Lung (tissue), 12 donors: ENCODE results near the gene PDE6D. TPM values are rescaled to one million over a fixed set of nuclear protein-coding genes. Genes with fewer than 3 reads are reported as not detected.

Experiments
- ATAC-seq: fragments of 200-7000 bp; cut with Tn5 transposase; one replicate; pipeline ENCODE4 v1.9.1; 2020; ENCODE audit warnings: moderate number of reproducible peaks; ENCODE audit not compliant: insufficient read depth, low FRiP score
- DNase-seq, 3 donors: peaks; one replicate each; pipeline ENCODE4 v3.0.0-alpha.2; 2013 to 2017
- H3K27ac ChIP-seq, 2 donors: one replicate each; pipeline ENCODE4 v1.5.1; 2013; ENCODE audit warnings: mild to moderate bottlenecking in 2 of 2, moderate library complexity in 2 of 2, control low read depth in 1 of 2, inconsistent platforms in 1 of 2, low read depth in 1 of 2, low read length in 1 of 2
- H3K27me3 ChIP-seq, 3 donors: one replicate each; pipeline ENCODE4 v1.5.1; 2013; ENCODE audit warnings: low read length in 2 of 3; ENCODE audit not compliant: control insufficient read depth in 3 of 3, insufficient read depth in 3 of 3
- H3K36me3 ChIP-seq, 4 donors: one replicate each; pipeline ENCODE4 v1.5.1; 2013; ENCODE audit warnings: low read length in 4 of 4, mild to moderate bottlenecking in 1 of 4, moderate library complexity in 1 of 4; ENCODE audit not compliant: control insufficient read depth in 4 of 4, insufficient read depth in 4 of 4
- H3K4me1 ChIP-seq, 5 donors: one replicate each; pipeline ENCODE4 v1.5.1; 2013; ENCODE audit warnings: low read length in 5 of 5, mild to moderate bottlenecking in 2 of 5, moderate library complexity in 1 of 5; ENCODE audit not compliant: control insufficient read depth in 5 of 5, insufficient read depth in 5 of 5
- H3K4me3 ChIP-seq: one replicate; pipeline ENCODE4 v1.5.1; 2013; ENCODE audit warnings: mild to moderate bottlenecking, control low read depth, moderate library complexity
- H3K9ac ChIP-seq, 2 donors: one replicate each; pipeline ENCODE4 v1.5.1; 2013; ENCODE audit warnings: low read length in 2 of 2, control low read depth in 1 of 2; ENCODE audit not compliant: insufficient read depth in 1 of 2
- H3K9me3 ChIP-seq, 4 donors: one replicate each; pipeline ENCODE4 v1.5.1; 2013; ENCODE audit warnings: low read length in 3 of 4, mild to moderate bottlenecking in 1 of 4, moderate library complexity in 1 of 4; ENCODE audit not compliant: control insufficient read depth in 4 of 4, insufficient read depth in 3 of 4
- WGBS, 2 donors: extraction: QIAGEN DNeasy Blood & Tissue Kit; methylation state at CpG; one replicate each; pipeline ENCODE4 v1.1.7; 2013; 5-methylcytosine and 5-hydroxymethylcytosine counted together
- polyA plus RNA-seq, 2 donors: library from polyadenylated mRNA; stranded (reverse); fragments of 200-250 nt; gene quantifications; one replicate each; pipeline ENCODE4 v1.2.1, GENCODE V29; 2013
- total RNA-seq, 2 donors: library from RNA; depleted of rRNA in 1 of 2; stranded (reverse); fragments of >200 nt in 1 of 2; gene quantifications; one replicate each; pipeline ENCODE4 v1.2.1, GENCODE V29; 2014 to 2021
- TF ChIP-seq, protein P1 (sequence below): IDR thresholded peaks from 2 replicates; pipeline ENCODE4 v1.5.1; 2012; ENCODE audit warnings: mild to moderate bottlenecking; ENCODE audit errors: control extremely low read depth, extremely low read depth
- donor health status: control.
- donor health status: control.
- donor health status: Bipolar disorder and iron deficiency.
- donor health status: healthy.
- donor health status: DM: yes; HTN: yes; CAD: no.

PDE6D gene
- total and polyA plus RNA-seq, 4 donors, result 21.5 to 25.6 (median 23.0) TPM

DNA sequence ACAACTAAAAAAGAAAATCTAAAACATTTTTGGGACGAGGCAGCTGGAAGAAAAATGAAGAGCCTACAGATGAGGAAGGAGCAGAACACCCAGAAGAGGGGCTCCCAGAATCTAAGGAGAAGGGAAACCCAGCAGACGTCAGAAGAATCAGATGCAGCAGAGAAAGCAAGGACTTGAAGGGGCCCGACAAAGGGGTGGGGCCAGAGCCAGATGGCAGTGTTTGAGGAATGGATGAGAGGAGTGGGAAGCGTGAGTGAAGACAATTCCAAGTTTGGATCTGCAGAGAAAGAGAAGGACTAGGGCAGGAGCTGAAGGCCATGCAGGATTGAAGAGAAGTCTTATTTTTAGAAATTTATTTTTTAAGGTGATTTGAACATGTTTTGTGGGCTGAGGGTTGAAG, 53.5 kb downstream of the PDE6D start:
- Histone ChIP-seq H3K36me3 (peaks cover 0 to 10% (median 2%) of the 10 kb centered on the region in 4 donors), H3K4me3 (no peak overlapping the region), H3K9ac (no peak overlapping the region), H3K27me3 (no peaks in the 10 kb centered on the region), H3K4me1 (no peaks in the 10 kb centered on the region), H3K27ac (no peak overlapping the region), H3K9me3 (no peaks in the 10 kb centered on the region)
- peak in 2 of 3 donors; percentile 8 to 18 for DNase-seq
- TF ChIP-seq, protein P1, sequence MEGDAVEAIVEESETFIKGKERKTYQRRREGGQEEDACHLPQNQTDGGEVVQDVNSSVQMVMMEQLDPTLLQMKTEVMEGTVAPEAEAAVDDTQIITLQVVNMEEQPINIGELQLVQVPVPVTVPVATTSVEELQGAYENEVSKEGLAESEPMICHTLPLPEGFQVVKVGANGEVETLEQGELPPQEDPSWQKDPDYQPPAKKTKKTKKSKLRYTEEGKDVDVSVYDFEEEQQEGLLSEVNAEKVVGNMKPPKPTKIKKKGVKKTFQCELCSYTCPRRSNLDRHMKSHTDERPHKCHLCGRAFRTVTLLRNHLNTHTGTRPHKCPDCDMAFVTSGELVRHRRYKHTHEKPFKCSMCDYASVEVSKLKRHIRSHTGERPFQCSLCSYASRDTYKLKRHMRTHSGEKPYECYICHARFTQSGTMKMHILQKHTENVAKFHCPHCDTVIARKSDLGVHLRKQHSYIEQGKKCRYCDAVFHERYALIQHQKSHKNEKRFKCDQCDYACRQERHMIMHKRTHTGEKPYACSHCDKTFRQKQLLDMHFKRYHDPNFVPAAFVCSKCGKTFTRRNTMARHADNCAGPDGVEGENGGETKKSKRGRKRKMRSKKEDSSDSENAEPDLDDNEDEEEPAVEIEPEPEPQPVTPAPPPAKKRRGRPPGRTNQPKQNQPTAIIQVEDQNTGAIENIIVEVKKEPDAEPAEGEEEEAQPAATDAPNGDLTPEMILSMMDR, result no peak
- 65 to 76% methylated on average over 4 of the region's 4 CpGs for WGBS, 2 donors
- no peak for ATAC-seq

DNA sequence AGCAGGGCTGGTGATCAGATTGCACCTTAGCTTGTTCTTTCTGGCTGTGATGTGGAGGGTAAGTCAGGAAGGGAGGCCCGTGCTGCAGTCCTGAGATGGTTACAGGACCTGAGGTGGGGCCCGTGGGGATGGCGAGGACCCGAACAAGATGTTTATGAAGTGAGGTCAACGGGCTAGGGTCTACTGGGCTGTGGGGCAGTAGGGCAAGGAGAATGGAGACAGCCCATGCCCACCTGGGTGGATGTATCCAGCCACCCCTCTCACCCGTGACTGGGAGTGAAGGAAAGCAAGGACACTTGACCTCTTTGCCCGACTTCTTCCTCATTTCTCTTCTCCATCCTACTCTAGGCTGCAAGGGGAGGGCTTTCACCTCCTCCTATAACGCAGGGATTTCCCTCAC, 54.8 kb downstream of the PDE6D start:
- DNase-seq, result no peak
- H3K4me1 ChIP-seq, result no peaks in the 10 kb centered on the region
- H3K4me3 ChIP-seq, result no peak overlapping the region
- no peak overlapping the region for H3K27ac ChIP-seq
- H3K9me3 ChIP-seq, result no peaks in the 10 kb centered on the region
- ATAC-seq, result no peak
- H3K27me3 ChIP-seq, result no peaks in the 10 kb centered on the region
- 78 to 85% methylated on average over 8 of the region's 8 CpGs for WGBS, 2 donors
- TF ChIP-seq, protein P1, result no peak
- H3K9ac ChIP-seq, result no peak overlapping the region
- H3K36me3 ChIP-seq, result peaks cover 0 to 2% (median 0%) of the 10 kb centered on the region in 4 donors

DNA sequence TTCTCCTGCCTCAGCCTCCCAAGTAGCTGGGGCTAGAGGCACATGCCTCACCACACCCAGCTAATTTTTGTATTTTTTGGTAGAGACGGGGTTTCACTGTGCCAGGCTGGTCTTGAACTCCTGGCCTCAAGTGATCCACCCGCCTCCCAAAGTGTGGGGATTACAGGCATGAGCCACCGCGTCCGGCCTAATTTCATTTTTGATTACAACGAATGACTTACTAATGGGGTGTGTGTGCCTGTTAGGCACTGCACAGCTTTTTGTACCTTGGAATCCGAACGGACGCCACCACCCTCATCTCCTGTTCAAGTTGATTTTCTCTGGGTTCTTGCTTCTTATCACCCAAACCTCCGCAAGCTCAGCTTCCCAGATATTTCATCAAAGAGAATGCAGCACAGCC, 55.6 kb downstream of the PDE6D start:
- no peaks in the 10 kb centered on the region for H3K27me3 ChIP-seq
- WGBS, 2 donors, result 93% methylated on average over 10 of the region's 10 CpGs
- ATAC-seq (no peak), DNase-seq (no peak)
- TF ChIP-seq, protein P1, result no peak
- H3K9ac ChIP-seq, result no peak overlapping the region
- no peak overlapping the region for H3K27ac ChIP-seq
- H3K36me3 ChIP-seq, result peaks cover 0 to 2% (median 0%) of the 10 kb centered on the region in 4 donors
- H3K4me3 ChIP-seq, result no peak overlapping the region
- H3K4me1 ChIP-seq, result no peaks in the 10 kb centered on the region
- no peaks in the 10 kb centered on the region for H3K9me3 ChIP-seq

DNA sequence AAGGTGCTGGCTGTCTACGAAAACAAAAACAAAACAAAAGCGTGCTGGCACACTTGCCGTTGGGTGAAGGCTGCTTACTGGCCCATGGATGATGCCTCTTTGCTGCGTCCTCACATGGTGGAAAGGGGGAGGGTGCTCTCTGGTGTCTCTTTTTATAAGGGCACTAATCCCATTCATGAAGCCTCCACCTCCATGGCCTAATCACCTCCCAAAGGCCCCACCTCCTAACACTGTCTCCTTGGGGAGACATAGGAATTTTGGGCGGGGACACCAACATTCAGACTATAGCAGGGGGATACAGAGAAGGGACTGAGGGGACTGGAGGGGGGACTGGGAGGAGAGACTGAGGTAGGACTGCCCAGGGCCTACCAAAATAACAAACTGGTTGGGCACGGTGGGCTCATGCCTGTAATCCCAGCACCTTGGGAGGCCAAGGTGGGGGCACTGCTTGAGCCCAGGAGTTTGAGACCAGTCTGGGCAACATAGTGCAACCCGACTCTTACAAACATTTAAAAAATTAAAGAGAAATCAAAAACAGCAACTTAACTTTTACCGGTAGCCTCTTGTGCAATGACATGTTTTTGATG, 58.3 kb downstream of the PDE6D start:
- 83 to 91% methylated on average over 8 of the region's 8 CpGs for WGBS, 2 donors
- H3K4me3 ChIP-seq, result no peak overlapping the region
- H3K36me3 ChIP-seq, result no peaks in the 10 kb centered on the region
- H3K9me3 ChIP-seq, result no peaks in the 10 kb centered on the region
- TF ChIP-seq, protein P1, result no peak
- H3K27ac ChIP-seq, result no peak overlapping the region
- H3K9ac ChIP-seq, result no peak overlapping the region
- ATAC-seq (no peak), DNase-seq (no peak)
- H3K4me1 ChIP-seq, result no peaks in the 10 kb centered on the region
- no peaks in the 10 kb centered on the region for H3K27me3 ChIP-seq
